ENCODE results near the gene RBM4. TPM values are rescaled to one million over a fixed set of nuclear protein-coding genes. Genes with fewer than 3 reads are reported as not detected.

Gene RBM4
- total and polyA plus RNA-seq, 2 donors (not counting 1 experiment from before 2014, with no cell fraction given), result 125 to 199 TPM

DNA sequence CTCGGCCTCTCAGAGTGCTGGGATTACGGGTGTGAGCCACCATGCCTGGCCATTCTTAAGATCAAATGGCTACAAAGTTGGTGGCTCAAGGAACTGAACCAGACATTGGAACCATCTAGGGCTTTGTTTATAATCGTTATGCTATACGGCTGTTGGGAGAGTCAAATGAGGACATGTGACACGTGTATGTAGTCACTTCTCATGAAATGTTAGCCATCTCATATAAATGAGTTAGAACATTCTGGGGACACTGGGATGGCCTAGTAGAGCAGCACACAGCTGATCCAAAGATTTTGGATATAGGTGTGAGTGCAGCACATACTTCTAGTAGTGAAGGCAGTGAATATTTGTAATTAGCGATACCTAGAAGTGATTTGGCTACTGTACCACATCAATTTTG lies 6.6 kb upstream of the RBM4 start:
- Mint-ChIP-seq H3K4me1 (peaks cover 47% of the 10 kb centered on the region), H3K9me3 (ENCODE audit: insufficient read depth) (no peaks in the 10 kb centered on the region), H3K27ac (peak overlapping the region; percentile 66), H3K27me3 (no peaks in the 10 kb centered on the region), H3K4me3 (no peak overlapping the region)
- POLR2A ChIA-PET, result no interaction called here
- peaks cover 100% of the 10 kb centered on the region for H3K79me2 ChIP-seq (ENCODE audit: control insufficient read depth, insufficient read depth, low read length)
- no peak overlapping the region for H3K9ac ChIP-seq (ENCODE audit: low read length)
- peaks cover 73% of the 10 kb centered on the region for H4K20me1 ChIP-seq (ENCODE audit: control insufficient read depth, insufficient read depth, low read length, poor library complexity, severe bottlenecking)
- intact Hi-C loops (cut with micrococcal nuclease), result no loop called here
- no peak overlapping the region for H3K4me3 ChIP-seq (ENCODE audit: control extremely low read depth in 1 of 5, extremely low read depth in 1 of 5, insufficient read depth in 1 of 5, low read depth in 2 of 5, low read length in 4 of 5)
- WGBS (ENCODE audit: insufficient coverage), result 100% methylated on average over 4 of the region's 6 CpGs
- H3K36me3 ChIP-seq (replicated peaks in 1 of 2; ENCODE audit: control extremely low read depth in 1 of 2, control insufficient read depth in 1 of 2, extremely low read depth in 1 of 2, insufficient read depth in 2 of 2, low read length in 1 of 2), result peaks cover 6 to 50% of the 10 kb centered on the region in 2 experiments
- H3K9me3 ChIP-seq (ENCODE audit: control extremely low read depth in 1 of 3, control insufficient read depth in 2 of 3, insufficient read depth in 1 of 3, low read length in 2 of 3), result no peaks in the 10 kb centered on the region
- DNase-seq (no peak), ATAC-seq (ENCODE audit: low read depth) (no peak)
- CTCF ChIA-PET, result no interaction called here
- no peak overlapping the region for H3K27ac ChIP-seq (ENCODE audit: low read length in 2 of 2)
- no peak overlapping the region for H2AFZ ChIP-seq (ENCODE audit: insufficient read depth, low read depth, low read length, poor library complexity, severe bottlenecking)
- H3K27me3 ChIP-seq (replicated peaks in 1 of 4; ENCODE audit: control extremely low read depth in 1 of 4, control insufficient read depth in 3 of 4, insufficient read depth in 4 of 4, low read length in 3 of 4), result no peaks in the 10 kb centered on the region
- no peak for TF ChIP-seq EZH2 (IDR thresholded peaks at IDR 0.05; ENCODE audit: borderline replicate concordance, insufficient read depth, low read depth, low read length, poor library complexity, severe bottlenecking)
- TF ChIP-seq, protein P1, sequence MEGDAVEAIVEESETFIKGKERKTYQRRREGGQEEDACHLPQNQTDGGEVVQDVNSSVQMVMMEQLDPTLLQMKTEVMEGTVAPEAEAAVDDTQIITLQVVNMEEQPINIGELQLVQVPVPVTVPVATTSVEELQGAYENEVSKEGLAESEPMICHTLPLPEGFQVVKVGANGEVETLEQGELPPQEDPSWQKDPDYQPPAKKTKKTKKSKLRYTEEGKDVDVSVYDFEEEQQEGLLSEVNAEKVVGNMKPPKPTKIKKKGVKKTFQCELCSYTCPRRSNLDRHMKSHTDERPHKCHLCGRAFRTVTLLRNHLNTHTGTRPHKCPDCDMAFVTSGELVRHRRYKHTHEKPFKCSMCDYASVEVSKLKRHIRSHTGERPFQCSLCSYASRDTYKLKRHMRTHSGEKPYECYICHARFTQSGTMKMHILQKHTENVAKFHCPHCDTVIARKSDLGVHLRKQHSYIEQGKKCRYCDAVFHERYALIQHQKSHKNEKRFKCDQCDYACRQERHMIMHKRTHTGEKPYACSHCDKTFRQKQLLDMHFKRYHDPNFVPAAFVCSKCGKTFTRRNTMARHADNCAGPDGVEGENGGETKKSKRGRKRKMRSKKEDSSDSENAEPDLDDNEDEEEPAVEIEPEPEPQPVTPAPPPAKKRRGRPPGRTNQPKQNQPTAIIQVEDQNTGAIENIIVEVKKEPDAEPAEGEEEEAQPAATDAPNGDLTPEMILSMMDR (IDR thresholded peaks at IDR 0.05), result no peak
- H3K4me1 ChIP-seq (ENCODE audit: control insufficient read depth in 2 of 2, insufficient read depth in 2 of 2, low read length in 2 of 2), result peaks cover 6 to 27% of the 10 kb centered on the region in 2 donors
- peak overlapping the region; percentile 6 for H3K4me2 ChIP-seq (replicated peaks; ENCODE audit: low read depth, low read length, poor library complexity, severe bottlenecking)

DNA sequence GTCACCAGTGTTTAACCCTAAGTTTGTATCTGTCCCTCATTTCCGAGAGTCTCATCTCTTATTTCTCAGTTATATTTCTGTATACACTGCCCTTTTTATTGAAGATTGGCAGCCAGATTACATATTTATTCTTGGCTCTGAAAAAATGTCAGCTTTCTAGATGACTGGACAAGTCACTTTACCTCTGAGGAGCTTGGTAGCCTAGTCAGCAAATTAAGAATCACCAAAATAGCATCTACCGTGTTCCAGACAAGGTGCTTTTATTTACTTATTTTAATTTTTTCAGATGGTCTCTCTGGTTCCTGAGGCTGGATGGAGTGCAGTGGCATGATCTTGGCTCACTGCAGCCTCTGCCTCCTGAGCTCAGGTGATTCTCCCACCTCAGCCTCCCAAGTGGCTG lies 5.6 kb upstream of the RBM4 start:
- H3K79me2 ChIP-seq (ENCODE audit: control insufficient read depth, insufficient read depth, low read length), result peaks cover 100% of the 10 kb centered on the region
- Mint-ChIP-seq H3K27ac (no peak overlapping the region), H3K4me1 (peaks cover 51% of the 10 kb centered on the region), H3K4me3 (no peak overlapping the region), H3K9me3 (ENCODE audit: insufficient read depth) (no peaks in the 10 kb centered on the region), H3K27me3 (no peaks in the 10 kb centered on the region)
- H3K36me3 ChIP-seq (replicated peaks in 1 of 2; ENCODE audit: control extremely low read depth in 1 of 2, control insufficient read depth in 1 of 2, extremely low read depth in 1 of 2, insufficient read depth in 2 of 2, low read length in 1 of 2), result peaks cover 4 to 39% of the 10 kb centered on the region in 2 experiments
- WGBS (ENCODE audit: insufficient coverage), result no CpG with 5 or more reads among the region's 2 CpGs
- H3K9me3 ChIP-seq (ENCODE audit: control extremely low read depth in 1 of 3, control insufficient read depth in 2 of 3, insufficient read depth in 1 of 3, low read length in 2 of 3), result no peaks in the 10 kb centered on the region
- POLR2A ChIA-PET, result interaction anchor here (0.6 kb wide), 2 partner anchors 23 to 804 kb away, joined by 4 read pairs; no protein-coding TSS in a partner anchor
- H3K4me3 ChIP-seq (ENCODE audit: control extremely low read depth in 1 of 5, extremely low read depth in 1 of 5, insufficient read depth in 1 of 5, low read depth in 2 of 5, low read length in 4 of 5), result no peak overlapping the region
- H2AFZ ChIP-seq (ENCODE audit: insufficient read depth, low read depth, low read length, poor library complexity, severe bottlenecking), result no peak overlapping the region
- no peak overlapping the region for H3K9ac ChIP-seq (ENCODE audit: low read length)
- CTCF ChIA-PET, result interaction anchor here (1.0 to 1.3 kb wide), 2 partner anchors 11 to 16 kb away, joined by 3 read pairs; no protein-coding TSS in a partner anchor
- H3K27me3 ChIP-seq (replicated peaks in 1 of 4; ENCODE audit: control extremely low read depth in 1 of 4, control insufficient read depth in 3 of 4, insufficient read depth in 4 of 4, low read length in 3 of 4), result no peaks in the 10 kb centered on the region
- peaks cover 73% of the 10 kb centered on the region for H4K20me1 ChIP-seq (ENCODE audit: control insufficient read depth, insufficient read depth, low read length, poor library complexity, severe bottlenecking)
- no peak for DNase-seq
- H3K4me1 ChIP-seq (ENCODE audit: control insufficient read depth in 2 of 2, insufficient read depth in 2 of 2, low read length in 2 of 2), result peaks cover 14 to 32% of the 10 kb centered on the region in 2 donors
- H3K4me2 ChIP-seq (replicated peaks; ENCODE audit: low read depth, low read length, poor library complexity, severe bottlenecking), result peak overlapping the region; percentile 8
- no peak for ATAC-seq (ENCODE audit: low read depth)
- H3K27ac ChIP-seq (ENCODE audit: low read length in 2 of 2), result no peak overlapping the region
- intact Hi-C loops (cut with micrococcal nuclease), result no loop called here
- TF ChIP-seq EZH2 (IDR thresholded peaks at IDR 0.05; ENCODE audit: borderline replicate concordance, insufficient read depth, low read depth, low read length, poor library complexity, severe bottlenecking), result no peak
- TF ChIP-seq, protein P1 (IDR thresholded peaks at IDR 0.05), result no peak
